ENCODE results near the gene ENTPD8. TPM values are rescaled to one million over a fixed set of nuclear protein-coding genes. Genes with fewer than 3 reads are reported as not detected.

ENTPD8 gene
- total and polyA plus RNA-seq, 2 of the 13 experiments (the other 11 are each of a cell fraction or from before 2014, with no cell fraction given), result 0.26 to 0.44 TPM

DNA sequence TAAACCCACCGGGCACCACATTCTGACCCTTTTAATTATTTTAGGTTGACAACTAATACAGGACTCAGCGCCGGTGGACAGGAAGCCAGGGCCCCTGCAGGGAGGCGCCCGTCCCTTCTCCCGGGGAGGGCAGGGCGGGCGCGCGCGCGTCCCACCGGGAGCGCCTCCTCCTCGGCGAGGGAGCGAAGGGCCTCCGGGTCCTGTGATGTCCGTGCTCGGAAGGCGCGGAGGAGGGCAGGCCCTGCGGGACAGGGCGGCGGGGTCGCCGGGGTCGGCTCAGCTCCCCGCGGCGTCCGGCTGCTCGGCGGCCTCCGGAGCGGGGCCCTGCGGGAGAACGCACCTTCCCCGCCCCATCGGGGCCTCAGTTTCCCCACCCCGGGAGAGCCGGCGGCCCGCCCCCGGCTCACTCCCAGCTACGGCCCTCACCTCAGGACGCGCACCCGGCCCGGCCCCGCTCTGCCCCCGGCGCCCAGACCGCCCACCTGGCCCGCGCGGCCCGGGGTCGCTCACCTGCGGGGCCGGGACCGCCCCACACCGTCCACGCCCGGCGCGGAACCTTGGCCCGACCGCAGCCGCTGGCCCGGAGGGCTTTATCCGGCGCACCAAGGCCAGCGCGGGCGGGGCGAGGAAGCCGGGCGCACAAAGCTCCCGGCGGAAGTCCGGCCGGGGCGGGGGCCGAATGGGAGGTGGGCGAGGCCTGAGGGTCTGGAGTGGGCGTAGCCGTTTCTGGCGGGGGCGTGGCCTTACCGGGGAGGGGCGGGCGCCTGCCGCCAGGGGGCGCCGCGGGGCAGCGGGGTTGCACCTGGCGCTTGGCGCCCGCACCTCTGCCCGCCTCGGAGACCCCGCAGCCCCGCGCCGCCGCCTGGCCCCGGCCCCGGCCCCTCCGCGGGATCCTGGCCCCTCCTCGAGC lies 18.3 kb downstream of the ENTPD8 start, which contains the start of the genes EXD3 and NOXA1 (continued):
- TF ChIP-seq, protein P1, sequence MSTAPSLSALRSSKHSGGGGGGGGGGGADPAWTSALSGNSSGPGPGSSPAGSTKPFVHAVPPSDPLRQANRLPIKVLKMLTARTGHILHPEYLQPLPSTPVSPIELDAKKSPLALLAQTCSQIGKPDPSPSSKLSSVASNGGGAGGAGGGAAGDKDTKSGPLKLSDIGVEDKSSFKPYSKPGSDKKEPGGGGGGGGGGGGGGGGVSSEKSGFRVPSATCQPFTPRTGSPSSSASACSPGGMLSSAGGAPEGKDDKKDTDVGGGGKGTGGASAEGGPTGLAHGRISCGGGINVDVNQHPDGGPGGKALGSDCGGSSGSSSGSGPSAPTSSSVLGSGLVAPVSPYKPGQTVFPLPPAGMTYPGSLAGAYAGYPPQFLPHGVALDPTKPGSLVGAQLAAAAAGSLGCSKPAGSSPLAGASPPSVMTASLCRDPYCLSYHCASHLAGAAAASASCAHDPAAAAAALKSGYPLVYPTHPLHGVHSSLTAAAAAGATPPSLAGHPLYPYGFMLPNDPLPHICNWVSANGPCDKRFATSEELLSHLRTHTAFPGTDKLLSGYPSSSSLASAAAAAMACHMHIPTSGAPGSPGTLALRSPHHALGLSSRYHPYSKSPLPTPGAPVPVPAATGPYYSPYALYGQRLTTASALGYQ (CRISPR knock-in tag; IDR thresholded peaks at IDR 0.05), result 0 out of 2 replicates have a peak, but pooled peaks have one; percentile 12
- no peak for TF ChIP-seq RARA (CRISPR knock-in tag; IDR thresholded peaks at IDR 0.05)
- TF ChIP-seq NFE2L1 (CRISPR knock-in tag; IDR thresholded peaks at IDR 0.05; ENCODE audit: borderline replicate concordance), result no peak
- TF ChIP-seq ZNF362 (CRISPR knock-in tag; IDR thresholded peaks at IDR 0.05; ENCODE audit: borderline replicate concordance), result no peak; the same call in 1 of the 2 replicates
- no peak for TF ChIP-seq KLF9 (CRISPR knock-in tag; IDR thresholded peaks at IDR 0.05; ENCODE audit: low read depth)
- peak; percentile 89; the same call in 1 of the 3 replicates for TF ChIP-seq MXI1 (IDR thresholded peaks at IDR 0.05; ENCODE audit: borderline replicate concordance, low read depth, low read length)
- peak; percentile 62; the same call in 1 of the 2 replicates for TF ChIP-seq GMEB1 (CRISPR knock-in tag; IDR thresholded peaks at IDR 0.05; ENCODE audit: borderline replicate concordance)
- TF ChIP-seq, protein P2, sequence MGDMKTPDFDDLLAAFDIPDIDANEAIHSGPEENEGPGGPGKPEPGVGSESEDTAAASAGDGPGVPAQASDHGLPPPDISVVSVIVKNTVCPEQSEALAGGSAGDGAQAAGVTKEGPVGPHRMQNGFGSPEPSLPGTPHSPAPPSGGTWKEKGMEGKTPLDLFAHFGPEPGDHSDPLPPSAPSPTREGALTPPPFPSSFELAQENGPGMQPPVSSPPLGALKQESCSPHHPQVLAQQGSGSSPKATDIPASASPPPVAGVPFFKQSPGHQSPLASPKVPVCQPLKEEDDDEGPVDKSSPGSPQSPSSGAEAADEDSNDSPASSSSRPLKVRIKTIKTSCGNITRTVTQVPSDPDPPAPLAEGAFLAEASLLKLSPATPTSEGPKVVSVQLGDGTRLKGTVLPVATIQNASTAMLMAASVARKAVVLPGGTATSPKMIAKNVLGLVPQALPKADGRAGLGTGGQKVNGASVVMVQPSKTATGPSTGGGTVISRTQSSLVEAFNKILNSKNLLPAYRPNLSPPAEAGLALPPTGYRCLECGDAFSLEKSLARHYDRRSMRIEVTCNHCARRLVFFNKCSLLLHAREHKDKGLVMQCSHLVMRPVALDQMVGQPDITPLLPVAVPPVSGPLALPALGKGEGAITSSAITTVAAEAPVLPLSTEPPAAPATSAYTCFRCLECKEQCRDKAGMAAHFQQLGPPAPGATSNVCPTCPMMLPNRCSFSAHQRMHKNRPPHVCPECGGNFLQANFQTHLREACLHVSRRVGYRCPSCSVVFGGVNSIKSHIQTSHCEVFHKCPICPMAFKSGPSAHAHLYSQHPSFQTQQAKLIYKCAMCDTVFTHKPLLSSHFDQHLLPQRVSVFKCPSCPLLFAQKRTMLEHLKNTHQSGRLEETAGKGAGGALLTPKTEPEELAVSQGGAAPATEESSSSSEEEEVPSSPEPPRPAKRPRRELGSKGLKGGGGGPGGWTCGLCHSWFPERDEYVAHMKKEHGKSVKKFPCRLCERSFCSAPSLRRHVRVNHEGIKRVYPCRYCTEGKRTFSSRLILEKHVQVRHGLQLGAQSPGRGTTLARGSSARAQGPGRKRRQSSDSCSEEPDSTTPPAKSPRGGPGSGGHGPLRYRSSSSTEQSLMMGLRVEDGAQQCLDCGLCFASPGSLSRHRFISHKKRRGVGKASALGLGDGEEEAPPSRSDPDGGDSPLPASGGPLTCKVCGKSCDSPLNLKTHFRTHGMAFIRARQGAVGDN (CRISPR knock-in tag; IDR thresholded peaks at IDR 0.05), result peak; percentile 69
- TF ChIP-seq ZNF639 (CRISPR knock-in tag; conservative IDR thresholded peaks at IDR 0.05), result peak; percentile 98
- no peak for TF ChIP-seq GABPA (IDR thresholded peaks at IDR 0.05; ENCODE audit: low read depth, low read length)
- TF ChIP-seq GABPA (CRISPR knock-in tag; IDR thresholded peaks at IDR 0.05; ENCODE audit: low read depth), result peak; percentile 90
- TF ChIP-seq ATM (IDR thresholded peaks at IDR 0.05; ENCODE audit: borderline replicate concordance), result no peak
- TF ChIP-seq KDM3A (CRISPR knock-in tag; IDR thresholded peaks at IDR 0.05; ENCODE audit: low read depth), result peak; percentile 68; the same call in 1 of the 2 replicates
- TF ChIP-seq KDM5B (CRISPR knock-in tag; IDR thresholded peaks at IDR 0.05; ENCODE audit: borderline replicate concordance), result peak; percentile 32; the same call in 1 of the 2 replicates
